ENCODE measurements around the gene BIRC7.

DNA sequence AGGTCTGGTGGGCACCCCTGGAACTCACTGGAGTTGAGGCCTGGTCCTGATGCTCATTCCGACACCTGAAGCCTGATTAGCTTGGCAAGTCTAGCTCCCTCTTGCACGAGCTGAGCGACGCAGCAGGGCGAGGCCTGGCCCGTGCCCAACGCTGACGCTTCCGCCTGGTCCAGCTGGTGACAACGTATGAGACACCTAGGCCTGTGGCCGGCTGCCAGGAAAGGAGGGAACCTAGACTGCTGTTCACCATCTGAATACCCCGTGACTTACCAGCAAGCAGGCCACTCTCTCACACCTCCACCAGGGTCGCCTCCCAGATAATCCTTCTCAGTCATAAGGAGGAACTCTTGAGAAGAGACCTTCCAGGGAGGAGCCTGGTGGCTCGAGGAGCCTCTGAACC, 44.3 kb upstream of the BIRC7 start:
- TF ChIP-seq POLR2AphosphoS5 (IDR thresholded peaks at IDR 0.05; ENCODE audit: low read depth, low read length): no peak
- TF ChIP-seq POLR2A (IDR thresholded peaks at IDR 0.05; ENCODE audit: low read depth, low read length): no peak
